Middle frontal gyrus (tissue), 1 donor: ENCODE measurements around the gene MYL11.

Source experiments
- DNase-seq: peaks from one replicate; pipeline ENCODE4 v3.0.0-alpha.2; 2015; ENCODE audit warnings: low spot score; ENCODE audit errors: extremely low spot score

MYL11 gene

DNA sequence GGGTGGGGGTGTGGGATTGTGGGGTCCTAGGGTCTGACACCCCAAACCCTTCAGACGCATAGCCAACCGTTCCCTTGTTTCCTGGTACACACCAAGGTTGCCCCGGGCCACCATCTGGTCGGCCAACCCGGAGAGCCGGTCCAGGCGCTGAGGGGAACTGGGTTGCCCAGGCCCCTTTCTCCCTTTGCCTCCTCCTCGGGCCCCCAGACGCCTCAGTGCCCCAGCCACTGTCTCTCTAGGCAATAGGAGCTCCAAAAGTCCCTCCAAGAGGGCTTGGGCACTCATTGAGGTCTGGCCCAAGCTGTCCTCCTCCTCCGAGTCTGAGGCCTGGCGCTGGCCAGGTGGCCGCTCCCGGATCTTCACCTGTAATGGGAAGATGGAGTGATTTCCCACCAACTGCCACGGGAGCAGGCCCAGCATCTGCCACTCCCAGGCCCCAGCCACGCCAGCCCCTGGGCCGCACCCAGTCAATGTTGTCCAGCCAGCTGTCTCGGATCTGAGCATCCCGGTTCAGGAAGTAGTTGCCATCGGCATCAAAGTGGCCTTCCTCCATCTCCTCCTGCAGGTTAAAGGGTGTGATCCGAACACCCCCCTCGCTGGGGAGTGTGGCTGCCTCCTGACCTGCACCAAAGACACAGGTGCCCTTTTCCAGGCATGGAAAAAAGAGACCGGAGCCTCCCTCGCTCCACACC lies 21.0 kb upstream of the MYL11 start:
- no peak for DNase-seq

GRCh38 chr16:30354423-30355143 lies 20.0 kb upstream of the MYL11 start:
- DNase-seq: no peak

- peak; percentile 99 for DNase-seq
These were observed 19.3 kb upstream of the MYL11 start, which contains the start of gene CD2BP2 for GRCh38 chr16:30355144-30355953. CD2BP2 (minus strand) TSS chr16:30355308; CDS start chr16:30354681, 627 bp downstream.

DNA sequence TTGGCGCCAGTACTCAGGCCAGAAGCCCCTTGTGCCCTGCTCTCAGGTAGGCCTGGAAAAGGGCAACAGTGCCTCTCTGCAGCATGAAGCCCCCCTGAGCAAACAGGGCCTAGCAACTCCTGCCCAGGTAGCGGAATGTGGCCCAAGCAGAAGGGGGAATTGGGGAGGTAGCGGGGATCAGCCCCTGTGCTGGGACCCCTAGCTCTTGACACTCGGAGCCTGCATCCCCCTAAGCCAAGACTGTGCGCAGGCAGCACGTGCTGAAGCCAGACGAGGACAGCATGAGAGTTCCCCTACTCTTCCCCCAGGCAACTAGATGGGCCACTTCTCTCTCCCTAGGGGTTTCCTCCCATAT lies 18.7 kb upstream of the MYL11 start:
- no peak for DNase-seq

GRCh38 chr16:30356401-30357084 lies 18.1 kb upstream of the MYL11 start:
- DNase-seq: no peak

- no peak for DNase-seq
These were observed 17.4 kb upstream of the MYL11 start for GRCh38 chr16:30357085-30357714.

DNA sequence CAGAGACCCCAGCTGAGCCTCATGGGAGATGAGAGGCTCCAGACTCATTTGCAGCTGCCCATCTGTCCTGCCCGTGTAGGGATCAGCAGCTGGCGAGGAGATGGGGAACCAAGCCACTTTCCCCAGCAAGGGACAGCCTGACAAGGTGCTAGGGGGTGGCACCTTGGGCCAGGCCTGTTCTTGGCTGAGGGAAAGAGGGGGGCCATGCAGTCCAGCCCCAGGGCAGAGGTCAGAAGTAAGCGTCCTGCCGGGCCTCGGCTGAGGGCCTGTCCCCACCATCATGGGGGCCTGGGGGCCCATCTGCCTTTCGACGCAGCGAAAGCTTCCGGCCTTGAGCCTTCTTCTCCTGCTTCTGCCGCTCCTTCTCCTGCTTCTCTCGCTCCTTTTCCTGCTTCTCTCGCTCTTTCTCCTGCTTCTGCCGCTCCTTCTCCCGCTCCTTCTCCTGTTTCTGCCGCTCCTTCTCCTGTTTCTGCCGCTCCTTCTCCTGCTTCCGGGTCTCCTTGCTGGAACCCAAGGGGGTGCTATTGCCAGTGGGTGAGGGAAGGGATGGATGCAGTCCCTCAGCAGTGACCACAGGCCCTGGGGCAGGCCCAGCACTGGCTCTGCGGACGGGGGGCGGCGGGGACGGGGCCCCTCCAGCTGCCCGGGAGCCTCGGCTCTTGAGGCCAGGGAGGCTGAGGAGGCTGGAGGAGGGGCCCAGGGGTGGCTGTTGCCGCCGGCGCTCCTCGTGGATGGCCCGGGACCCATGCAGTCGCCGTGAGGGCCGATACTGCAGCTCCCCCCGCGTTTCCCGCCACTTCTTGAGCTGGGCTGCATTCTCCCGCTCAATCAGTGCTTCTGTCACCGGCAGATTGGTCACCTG lies 16.7 kb upstream of the MYL11 start:
- no peak for DNase-seq

GRCh38 chr16:30358577-30358936 lies 16.0 kb upstream of the MYL11 start:
- DNase-seq: no peak

DNA sequence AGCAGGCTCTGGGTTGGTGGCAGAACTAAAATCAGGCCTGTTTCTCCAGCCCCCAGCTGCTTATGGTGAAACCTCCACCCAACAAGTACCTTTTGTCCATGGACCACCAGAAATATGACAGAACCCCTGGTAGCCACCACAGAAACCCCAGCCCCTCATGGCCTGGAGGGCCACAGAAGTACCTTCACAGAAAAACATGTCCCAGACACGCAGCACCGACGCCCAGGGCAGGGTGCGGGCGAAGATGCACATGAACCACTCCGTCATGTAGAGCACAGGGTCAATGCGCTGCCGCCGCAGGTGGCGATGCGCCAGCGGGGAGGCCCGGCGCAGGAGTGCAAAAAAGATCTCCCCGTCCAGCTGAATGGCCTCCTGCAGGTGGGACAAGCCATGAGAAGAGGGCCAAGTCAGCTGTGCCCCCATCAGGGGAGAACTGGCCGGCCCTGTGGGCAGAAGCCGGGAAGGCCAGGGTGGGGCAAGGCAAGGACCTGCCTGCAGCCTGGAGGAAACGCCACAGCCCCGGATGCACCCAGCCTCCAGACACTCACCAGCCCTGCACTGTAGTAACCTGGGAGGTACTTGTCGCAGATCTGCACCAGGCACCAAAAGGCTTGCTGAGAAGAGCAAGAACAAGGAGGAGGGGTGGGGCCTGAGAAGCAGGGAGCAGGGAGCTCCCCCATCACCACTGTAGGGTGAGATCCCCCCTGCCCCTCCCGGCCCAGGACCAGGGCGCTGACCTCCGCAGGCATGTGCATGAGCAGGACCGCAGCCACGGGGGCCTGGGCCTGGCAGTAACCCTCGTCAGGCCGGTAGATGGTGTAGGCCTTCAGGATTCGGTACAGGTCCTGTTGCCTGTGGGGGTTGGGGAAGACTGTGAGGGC lies 15.4 kb upstream of the MYL11 start:
- DNase-seq: no peak

DNA sequence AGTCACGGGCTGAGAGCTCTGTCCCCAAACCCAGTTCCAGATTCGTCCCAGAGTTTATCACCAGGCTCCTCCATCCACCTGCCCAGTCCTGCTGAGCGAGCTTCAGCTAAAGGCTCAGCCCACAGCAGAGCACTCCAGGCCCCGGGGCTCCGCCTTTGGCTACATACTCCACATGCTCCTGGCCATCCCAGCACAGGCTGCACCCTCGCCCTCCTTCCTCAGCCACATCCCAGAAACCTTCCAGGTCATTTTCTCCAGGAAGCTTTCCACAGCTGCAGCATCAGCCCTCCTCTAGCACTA lies 14.8 kb upstream of the MYL11 start:
- no peak for DNase-seq

DNA sequence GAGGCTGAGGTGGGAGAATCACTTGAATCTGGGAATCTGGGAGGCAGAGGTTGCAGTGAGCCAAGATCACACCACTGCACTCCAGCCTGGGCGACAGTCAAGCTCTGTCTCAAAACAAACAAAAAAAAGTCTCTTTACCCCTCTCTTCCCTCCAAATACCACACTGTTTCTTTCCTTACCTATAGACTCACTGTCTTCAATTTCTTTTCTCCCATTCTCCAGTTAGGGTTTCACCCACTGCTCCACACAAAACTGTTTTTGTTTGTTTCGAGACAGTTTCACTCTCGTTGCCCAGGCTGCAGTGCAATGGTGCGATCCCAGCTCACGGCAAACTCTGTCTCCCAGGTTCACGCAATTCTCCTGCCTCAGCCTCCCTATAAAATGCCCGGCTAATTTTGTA lies 13.4 kb upstream of the MYL11 start:
- DNase-seq: no peak

DNA sequence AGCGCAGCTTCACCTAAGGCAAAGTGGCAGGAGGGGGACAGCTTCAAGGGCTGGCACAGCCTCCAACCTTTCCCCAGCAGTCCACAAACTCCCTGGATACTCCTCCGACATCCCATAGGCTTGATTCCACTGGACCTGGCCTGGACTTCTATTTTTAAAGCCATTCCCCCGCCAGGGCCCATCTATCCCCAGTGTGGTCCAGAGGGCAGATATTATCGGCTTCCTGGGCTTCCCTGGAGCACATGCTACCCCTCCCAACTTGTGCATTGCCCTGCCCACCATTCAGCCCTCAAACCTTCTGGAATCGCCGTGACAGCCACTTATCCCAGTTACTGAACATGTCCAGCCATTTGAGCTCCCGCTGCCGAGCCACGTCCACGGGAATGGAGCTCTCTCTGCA lies 9.4 kb upstream of the MYL11 start:
- DNase-seq: no peak

- no peak for DNase-seq
These were observed 8.1 kb upstream of the MYL11 start for GRCh38 chr16:30366511-30366910.

DNA sequence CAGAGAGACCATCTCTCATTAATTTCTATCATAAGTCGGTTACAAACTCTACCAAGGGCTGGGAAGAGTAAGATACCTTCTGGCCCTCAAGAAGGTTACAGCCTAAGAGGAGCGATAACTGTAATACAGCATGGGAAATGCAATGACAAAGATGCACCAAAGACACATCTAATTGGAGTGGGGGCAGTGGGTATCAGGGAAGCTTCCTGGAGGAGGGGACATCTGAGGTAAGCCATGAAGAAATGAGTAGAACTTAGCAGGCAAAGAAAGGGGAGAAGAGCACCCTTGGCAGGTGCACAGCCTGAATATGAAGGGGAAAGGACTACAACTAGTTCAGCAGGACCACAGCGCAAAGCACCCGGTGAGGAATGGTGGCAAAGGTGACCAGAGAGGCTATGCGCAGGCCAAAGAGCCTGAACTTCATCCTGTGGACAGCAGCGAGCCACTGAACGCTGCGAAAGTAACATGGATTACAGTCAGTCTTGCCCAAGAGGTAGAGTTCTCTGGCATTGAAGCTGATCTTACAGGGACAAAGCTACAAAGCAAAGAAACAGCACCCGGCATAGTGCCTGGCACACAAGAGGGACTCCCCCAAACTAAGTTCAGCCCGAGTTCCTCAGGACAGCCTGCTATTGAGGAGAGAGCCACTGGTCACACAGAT lies 7.1 kb upstream of the MYL11 start:
- no peak for DNase-seq

DNA sequence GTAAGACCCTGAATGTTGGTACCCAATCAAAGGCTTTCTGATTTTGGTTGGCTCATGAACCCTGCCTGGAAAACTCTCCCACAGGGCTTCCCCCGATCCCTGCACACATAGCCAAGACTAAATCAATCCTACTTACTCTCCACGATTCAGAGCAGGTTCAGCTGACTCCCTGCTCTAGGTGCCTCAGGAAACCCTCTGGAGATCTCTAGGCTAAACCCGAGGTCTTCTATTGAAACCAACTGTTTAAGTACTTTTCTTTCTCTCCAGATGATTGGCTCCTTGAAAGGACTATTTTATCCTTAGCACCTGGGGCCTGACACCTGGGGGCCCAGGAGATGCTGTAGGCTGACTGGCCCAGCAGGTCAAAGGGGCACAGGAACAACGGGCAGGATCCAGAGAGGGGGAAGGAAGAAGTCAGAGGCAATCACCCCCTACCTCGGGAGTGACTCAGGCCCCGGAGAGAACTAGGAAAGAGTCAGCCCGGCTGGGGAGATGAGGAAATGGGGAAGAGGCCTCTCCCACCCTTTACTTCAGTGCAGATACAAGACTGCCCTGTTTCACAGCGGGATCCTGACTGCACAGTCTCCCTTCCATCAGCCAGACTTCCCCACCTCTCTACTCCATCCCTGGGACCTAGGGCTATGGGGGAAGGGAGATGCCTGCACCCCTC lies 6.3 kb upstream of the MYL11 start:
- DNase-seq: no peak

DNA sequence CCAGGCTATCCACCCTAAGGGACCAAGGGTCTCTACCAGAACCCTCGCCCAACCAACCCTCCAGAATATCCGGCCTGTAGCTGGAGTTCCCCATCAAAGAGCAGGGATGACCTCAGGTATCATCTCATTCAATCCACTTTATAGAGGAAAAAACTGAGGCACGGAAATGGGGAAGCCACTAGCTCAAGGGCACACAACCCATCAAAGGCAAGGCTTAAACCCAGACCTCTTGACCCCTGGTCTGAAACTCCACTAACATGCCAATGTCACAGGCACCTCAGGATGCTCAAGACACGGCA lies 5.9 kb upstream of the MYL11 start:
- no peak for DNase-seq

DNA sequence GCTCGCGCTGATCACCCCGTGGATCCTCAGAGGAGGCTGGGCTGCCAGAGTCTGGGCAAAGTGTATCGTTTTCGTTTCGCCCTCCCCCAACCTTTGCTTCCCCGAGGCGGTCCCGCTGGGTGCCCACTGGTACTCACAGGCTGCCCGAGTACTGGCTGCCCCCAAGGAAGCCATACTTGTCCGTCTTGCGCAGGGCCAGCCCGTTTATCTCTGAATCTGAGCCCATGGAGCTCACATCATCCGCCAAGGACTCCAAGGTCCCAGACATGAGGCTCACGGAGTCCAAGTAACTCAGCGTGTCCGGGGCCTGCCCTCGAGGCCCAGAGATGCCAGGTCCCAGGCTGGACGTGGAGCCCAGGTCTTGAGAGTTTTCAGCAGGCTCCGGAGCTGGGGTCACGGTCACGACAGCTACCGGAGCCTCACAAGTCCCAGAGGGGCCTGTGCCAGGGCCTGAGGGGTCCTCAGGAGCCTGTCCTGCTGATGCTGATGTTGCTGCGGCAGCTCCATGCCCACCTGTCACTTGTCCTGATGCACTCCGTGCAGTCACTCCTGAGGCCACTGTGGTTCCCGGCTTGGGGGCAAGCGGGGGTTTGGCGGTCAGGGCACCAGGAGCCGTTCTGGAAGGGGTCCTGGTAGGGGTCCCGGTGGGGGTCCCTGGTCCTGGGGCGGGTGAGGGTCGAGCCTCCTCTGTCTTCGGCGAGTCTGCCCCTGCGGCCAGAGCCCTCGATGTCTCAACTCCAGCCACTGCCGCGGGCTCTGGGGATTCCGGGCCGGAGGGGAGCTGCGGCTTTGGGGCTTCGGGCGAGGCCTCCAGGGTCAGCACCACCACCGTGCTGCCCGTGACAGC lies 5.3 kb upstream of the MYL11 start:
- DNase-seq: no peak

DNA sequence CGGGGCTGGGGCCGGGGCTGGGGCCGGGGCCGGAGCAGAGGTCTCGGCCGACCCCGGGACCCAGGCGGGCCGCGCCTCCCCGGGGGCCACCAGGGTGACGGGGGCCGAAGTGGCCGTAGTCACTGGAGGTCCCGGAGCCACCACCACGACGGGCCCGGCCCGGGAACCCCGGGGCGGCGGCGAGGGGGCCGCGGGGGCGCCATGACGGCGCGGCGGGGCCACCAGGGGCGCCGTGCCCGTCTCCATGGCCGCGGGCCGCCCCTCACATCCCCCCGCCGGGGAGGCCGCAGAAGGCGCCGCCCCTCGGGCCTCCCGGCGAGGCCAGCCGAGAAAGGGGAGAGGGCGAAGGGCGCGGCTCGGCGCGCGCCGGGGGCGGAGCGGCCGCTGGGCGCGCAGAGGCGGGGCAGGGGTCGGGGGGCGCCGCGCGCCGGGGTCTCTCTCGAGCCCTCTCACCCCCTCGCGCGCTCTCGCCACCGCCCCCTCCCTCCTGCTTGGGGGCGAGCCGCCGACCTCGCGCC lies 4.6 kb upstream of the MYL11 start:
- no peak for DNase-seq
